Ishikawa (cell line): Measurements from ENCODE around the gene PNPLA7.

ENCODE experiments used
- CEBPB ChIP-seq: IDR thresholded peaks from 2 replicates; pipeline ENCODE4 v1.6.1; 2012
- CREB1 ChIP-seq: IDR thresholded peaks from 2 replicates; pipeline ENCODE4 v1.6.1; 2012; ENCODE audit warnings: low read depth
- EGR1 ChIP-seq: IDR thresholded peaks from 2 replicates; pipeline ENCODE4 v1.6.1; 2012
- EP300 ChIP-seq: IDR thresholded peaks from 2 replicates; pipeline ENCODE4 v1.6.1; 2012; ENCODE audit warnings: borderline replicate concordance
- FOXM1 ChIP-seq: IDR thresholded peaks from 2 replicates; pipeline ENCODE4 v1.6.1; 2012; ENCODE audit warnings: low read depth, borderline replicate concordance
- NFIC ChIP-seq: IDR thresholded peaks from 2 replicates; pipeline ENCODE4 v1.6.1; 2012
- RAD21 ChIP-seq: IDR thresholded peaks from 2 replicates; pipeline ENCODE4 v1.6.1; 2012; ENCODE audit warnings: low read depth
- TAF1 ChIP-seq: IDR thresholded peaks from 2 replicates; pipeline ENCODE4 v1.6.1; 2012; ENCODE audit warnings: low read depth, mild to moderate bottlenecking
- TCF12 ChIP-seq: IDR thresholded peaks from 2 replicates; pipeline ENCODE4 v1.6.1; 2012; ENCODE audit warnings: low read depth
- TEAD4 ChIP-seq: IDR thresholded peaks from 2 replicates; pipeline ENCODE4 v1.6.1; 2012
- YY1 ChIP-seq: IDR thresholded peaks from 2 replicates; pipeline ENCODE4 v1.6.1; 2012; ENCODE audit warnings: low read depth
- ZBTB7A ChIP-seq: IDR thresholded peaks from 2 replicates; pipeline ENCODE4 v1.6.1; 2012; ENCODE audit warnings: low read depth
- TF ChIP-seq, protein P1 (sequence below): IDR thresholded peaks from 2 replicates; pipeline ENCODE4 v1.6.1; 2012; ENCODE audit warnings: low read depth, mild to moderate bottlenecking
- TF ChIP-seq, protein P2 (sequence below): IDR thresholded peaks from 2 replicates; pipeline ENCODE4 v1.6.1; 2012
- TF ChIP-seq, protein P3 (sequence below): IDR thresholded peaks from 2 replicates; pipeline ENCODE4 v1.6.1; 2012

The PNPLA7 gene

DNA sequence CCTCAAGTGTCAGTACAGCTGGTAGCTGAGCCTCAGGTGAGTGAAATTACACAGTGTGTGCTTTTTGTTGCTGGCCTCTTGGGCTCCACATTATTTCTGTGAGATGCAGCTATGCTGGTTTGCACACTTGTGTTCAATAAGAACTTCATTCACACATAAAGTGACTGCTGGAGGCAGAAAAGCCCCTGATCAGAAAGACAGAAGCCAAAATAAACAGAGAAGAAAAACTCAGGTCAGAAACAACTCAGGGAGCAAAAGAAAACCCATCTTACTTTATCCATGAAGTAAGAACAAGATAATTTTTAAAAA, 15.1 kb downstream of the PNPLA7 start:
- no peak for TF ChIP-seq RAD21
- TF ChIP-seq, protein P1, sequence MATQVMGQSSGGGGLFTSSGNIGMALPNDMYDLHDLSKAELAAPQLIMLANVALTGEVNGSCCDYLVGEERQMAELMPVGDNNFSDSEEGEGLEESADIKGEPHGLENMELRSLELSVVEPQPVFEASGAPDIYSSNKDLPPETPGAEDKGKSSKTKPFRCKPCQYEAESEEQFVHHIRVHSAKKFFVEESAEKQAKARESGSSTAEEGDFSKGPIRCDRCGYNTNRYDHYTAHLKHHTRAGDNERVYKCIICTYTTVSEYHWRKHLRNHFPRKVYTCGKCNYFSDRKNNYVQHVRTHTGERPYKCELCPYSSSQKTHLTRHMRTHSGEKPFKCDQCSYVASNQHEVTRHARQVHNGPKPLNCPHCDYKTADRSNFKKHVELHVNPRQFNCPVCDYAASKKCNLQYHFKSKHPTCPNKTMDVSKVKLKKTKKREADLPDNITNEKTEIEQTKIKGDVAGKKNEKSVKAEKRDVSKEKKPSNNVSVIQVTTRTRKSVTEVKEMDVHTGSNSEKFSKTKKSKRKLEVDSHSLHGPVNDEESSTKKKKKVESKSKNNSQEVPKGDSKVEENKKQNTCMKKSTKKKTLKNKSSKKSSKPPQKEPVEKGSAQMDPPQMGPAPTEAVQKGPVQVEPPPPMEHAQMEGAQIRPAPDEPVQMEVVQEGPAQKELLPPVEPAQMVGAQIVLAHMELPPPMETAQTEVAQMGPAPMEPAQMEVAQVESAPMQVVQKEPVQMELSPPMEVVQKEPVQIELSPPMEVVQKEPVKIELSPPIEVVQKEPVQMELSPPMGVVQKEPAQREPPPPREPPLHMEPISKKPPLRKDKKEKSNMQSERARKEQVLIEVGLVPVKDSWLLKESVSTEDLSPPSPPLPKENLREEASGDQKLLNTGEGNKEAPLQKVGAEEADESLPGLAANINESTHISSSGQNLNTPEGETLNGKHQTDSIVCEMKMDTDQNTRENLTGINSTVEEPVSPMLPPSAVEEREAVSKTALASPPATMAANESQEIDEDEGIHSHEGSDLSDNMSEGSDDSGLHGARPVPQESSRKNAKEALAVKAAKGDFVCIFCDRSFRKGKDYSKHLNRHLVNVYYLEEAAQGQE = no peak
- TF ChIP-seq CEBPB = no peak
- TF ChIP-seq, protein P2, sequence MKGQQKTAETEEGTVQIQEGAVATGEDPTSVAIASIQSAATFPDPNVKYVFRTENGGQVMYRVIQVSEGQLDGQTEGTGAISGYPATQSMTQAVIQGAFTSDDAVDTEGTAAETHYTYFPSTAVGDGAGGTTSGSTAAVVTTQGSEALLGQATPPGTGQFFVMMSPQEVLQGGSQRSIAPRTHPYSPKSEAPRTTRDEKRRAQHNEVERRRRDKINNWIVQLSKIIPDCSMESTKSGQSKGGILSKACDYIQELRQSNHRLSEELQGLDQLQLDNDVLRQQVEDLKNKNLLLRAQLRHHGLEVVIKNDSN = no peak
- no peak for TF ChIP-seq TCF12
- TF ChIP-seq, protein P3, sequence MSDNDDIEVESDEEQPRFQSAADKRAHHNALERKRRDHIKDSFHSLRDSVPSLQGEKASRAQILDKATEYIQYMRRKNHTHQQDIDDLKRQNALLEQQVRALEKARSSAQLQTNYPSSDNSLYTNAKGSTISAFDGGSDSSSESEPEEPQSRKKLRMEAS = no peak
- no peak for TF ChIP-seq TEAD4
- no peak for TF ChIP-seq YY1
- no peak for TF ChIP-seq CREB1
- no peak for TF ChIP-seq ZBTB7A
- no peak for TF ChIP-seq NFIC
- TF ChIP-seq EP300 = no peak
- no peak for TF ChIP-seq TAF1

DNA sequence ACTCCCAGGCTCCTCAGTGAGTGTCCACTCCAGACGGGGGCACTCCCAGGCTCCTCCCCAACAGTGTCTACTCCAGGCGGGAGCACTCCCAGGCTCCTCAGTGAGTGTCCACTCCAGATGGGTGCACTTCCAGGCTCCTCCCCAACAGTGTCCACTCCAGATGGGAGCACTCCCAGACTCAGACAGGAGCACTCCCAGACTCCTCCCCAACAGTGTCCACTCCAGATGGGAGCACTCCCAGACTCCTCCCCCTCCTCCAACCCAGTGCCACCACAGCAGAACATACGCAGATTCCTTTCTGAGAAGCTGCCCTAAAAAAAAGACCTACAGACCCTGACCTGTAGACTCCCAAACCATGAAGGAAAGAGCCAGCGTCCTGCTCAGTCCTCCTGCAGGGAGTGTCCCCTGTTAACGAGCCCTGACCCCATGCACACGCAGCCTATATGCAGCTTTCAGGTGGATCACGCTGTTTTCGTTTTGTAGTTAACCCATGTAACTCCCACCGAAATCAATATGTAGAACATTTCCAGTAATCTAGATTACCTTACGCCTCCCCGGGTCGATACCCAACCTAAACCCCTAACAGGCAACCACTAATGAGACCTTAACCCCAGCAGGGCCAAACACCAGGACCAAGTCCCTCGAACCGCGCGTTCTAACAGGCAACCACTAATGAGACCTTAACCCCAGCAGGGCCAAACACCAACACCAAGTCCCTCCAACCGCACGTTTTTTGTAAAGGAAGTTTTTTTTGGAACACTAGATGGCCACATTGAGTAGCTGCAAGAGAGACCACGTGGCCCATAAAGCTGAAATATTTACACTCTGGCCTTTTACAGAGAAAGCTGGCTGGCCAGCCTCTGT, 15.7 kb downstream of the PNPLA7 start:
- TF ChIP-seq CREB1 = no peak
- no peak for TF ChIP-seq TCF12
- no peak for TF ChIP-seq TEAD4
- no peak for TF ChIP-seq FOXM1
- no peak for TF ChIP-seq ZBTB7A
- no peak for TF ChIP-seq CEBPB
- TF ChIP-seq, protein P3 = peak; percentile 85
- TF ChIP-seq, protein P2 = peak; percentile 94
- no peak for TF ChIP-seq EGR1
- TF ChIP-seq RAD21 = peak; percentile 48
- no peak for TF ChIP-seq NFIC
- TF ChIP-seq EP300 = no peak
- no peak for TF ChIP-seq TAF1
- TF ChIP-seq YY1 = no peak

DNA sequence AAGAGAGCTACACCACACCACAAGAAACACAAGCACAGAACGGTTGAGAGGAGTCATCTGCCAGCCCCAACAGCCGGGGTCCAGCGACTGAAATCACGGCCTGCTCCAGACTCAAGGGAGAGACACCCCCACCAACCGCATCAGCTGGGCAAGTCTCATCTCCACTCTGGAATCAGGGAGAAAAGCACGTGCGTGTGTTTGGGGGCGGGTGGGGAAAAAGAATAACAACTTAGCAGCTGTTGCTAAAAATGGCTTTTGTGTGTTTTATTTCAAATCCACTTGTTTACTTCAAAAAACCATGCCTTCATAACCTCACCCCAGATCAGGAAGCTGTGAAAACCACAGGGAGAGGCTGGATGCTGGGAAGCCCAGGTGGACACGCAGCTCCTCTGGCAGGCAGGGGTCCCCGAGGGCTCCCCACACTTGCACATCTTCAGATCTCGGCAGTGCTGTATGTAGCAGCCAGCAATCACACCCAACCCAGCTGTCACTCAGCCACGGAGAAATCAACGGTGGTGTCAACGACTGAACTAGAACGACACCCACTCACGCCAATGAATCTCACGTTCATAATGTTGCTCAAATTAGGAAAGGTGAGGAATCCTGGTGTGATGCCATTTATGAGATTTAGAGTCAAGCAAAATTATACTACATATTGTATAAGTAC, 19.0 kb downstream of the PNPLA7 start:
- TF ChIP-seq RAD21 = no peak

DNA sequence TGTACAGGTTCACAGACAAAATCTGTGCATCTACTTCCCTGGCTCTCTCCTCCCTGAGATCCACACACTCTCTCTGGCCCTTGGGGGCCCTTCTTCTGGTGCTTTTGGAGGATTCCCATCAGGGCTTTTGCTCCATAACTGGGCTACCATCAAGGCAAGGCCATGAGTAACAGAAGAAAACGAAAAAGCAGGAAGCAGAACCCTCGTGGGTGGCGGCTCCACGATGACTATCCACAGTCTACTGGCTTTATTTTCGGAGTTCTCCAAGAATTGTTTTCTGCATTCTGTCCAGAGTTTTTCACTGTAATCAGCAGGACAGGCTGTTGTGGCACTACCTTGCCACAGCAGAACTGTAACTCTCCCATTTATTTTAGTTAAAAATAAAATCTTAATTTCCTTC, 19.9 kb downstream of the PNPLA7 start:
- TF ChIP-seq TCF12 (no peak), NFIC (no peak), CEBPB (no peak), EP300 (no peak), TAF1 (no peak), EGR1 (no peak), FOXM1 (no peak), ZBTB7A (no peak), CREB1 (no peak), RAD21 (no peak), YY1 (no peak), TEAD4 (no peak)
- TF ChIP-seq, protein P3 = no peak
- TF ChIP-seq, protein P1 = no peak
- TF ChIP-seq, protein P2 = no peak

DNA sequence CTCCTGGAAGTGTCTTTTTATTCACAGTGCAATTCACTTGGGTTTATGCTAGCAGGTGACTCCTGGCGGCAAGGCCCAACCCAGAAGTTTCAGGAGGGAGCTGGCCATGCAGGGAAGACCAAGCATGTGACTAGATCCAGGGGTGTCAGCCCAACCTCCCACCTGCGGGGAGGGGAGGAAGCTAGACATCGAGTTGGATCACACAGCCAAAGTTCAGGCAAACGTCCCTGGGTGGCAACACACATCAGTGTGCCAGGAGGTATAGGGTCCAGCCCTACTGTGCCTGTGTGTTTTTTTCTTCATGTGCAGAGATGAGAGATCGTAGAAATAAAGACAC, 25.3 kb downstream of the PNPLA7 start:
- TF ChIP-seq YY1 (no peak), CEBPB (no peak), TEAD4 (no peak), EGR1 (no peak), RAD21 (no peak)
- TF ChIP-seq, protein P3 = no peak
- TF ChIP-seq, protein P2 = no peak
